Stimulated activated CD4-positive, alpha-beta T cell treated with anti-CD3 and anti-CD28 coated beads, Interleukin-12 subunit alpha, Interleukin-12 subunit beta, amount 100 ng/mL, for 48 hours (primary cell): ENCODE data around the gene RPA1.

Source experiments
- DNase-seq, 3 donors: peaks; one replicate each; pipeline ENCODE4 v3.0.0-alpha.2; 2020; ENCODE audit warnings: low read depth in 2 of 3, low spot score in 1 of 3

The RPA1 gene

DNA sequence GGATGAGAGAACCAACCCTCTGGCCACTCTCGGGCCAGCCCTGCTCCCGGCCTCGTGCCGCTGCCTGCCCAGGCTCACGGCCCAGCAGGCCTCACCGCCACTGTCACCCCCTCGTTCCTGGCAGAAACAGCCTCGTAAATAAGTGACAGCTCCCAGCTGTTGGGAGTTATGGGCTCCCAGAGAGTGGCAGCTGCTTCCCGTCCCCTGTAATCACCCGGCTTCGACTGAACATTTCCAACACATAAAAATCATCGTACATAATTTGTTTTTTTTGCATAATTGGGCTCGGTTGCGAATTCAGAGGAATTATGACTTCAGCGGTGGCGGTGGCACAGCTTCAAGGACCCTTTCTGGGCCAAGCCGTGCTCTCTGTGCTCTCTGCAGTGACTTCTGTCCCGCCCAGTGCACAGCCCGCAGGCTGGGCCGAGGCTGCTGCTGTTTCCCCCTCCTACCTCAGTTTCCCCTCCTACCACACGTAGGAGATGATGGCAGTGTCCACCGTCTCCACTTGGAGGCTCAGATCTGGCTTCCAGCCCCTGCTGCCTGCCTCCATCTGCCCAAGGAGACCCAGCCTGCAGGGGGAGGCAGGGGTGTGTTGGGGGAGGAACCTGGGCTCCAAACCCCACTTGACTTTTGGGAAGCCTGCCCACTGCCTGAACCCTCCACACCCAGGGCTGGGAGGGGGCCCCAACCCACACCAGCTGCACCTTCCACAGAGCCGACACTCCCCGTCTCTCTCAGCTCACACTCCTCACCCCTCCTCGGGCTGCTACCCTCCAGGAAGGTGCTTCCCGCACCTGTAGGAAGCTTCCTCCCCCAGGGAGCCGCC is 110.4 kb downstream of the RPA1 start:
- no peak for DNase-seq

DNA sequence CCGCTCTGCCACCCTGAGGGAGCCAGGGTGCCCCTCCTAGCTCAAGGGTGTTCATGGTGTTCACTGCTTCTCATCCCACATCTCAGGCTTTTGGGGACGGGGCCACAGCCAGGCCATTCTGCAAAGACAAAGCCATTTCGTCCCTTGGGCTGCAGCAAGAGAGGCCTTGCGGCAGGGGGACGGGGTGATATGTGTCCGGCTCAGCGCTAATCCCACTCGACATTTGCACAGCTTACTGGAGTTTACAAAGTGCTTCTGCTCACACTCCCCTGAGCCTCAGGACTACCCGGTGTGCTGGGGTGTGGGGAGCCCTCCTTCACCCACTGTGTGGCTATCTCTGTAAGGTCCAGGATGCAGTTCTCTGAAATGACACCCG is 111.0 kb downstream of the RPA1 start:
- no peak for DNase-seq

- no peak for DNase-seq
Observed at GRCh38 chr17:1941272-1942065, 111.7 kb downstream of the RPA1 start.

DNA sequence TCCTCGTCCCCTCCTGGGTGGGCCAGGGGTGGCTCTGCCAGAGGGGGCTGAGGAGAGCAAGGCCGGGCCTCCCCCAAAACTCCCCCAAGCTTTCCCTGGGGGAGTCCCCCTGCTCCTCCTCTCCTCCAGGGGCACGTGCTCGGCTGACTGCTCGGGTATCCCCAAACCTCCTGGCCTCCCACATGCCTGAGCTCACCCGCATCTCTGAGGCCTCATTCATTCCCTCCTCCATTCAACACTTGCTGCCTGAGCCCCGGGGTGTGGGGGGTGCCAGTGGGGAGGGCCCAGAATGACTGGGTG is 112.2 kb downstream of the RPA1 start:
- no peak for DNase-seq

DNA sequence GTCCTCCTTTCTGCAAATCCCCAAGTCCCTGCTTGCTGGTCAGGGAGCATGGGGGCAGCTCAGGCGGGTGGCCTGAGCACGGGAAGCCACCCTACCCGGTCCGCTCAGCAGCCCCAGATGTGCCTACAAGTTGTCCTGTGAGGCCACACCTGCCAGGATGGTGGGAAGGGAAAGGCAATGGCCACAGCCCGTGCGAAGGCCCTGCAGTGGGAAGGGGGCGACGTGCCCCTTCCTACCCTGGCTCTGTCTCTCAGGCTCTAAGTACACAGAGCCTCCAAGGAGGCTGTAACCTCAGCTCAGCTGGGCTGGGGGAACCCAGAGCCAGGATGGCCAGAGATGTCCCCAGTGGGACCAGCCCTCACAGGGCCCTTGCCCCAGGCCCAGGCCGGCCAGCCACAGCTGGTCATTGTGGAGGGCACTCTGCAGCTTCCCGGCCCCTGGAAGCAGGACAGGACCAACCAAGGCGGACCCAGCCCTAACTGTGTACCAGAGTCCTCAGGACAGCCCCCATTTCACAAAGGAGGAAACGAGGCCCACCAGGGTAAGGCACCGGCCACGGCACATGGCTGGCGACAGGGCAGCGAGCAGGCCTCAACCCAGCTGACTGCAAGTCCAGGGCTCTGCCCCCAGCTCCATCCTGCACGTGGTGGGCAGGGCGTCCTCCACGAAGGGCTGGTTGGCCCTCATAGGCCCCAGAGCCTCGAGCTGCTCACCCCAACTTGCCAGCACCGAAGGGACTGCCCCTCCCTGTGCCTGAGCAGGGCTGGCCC is 113.0 kb downstream of the RPA1 start:
- DNase-seq = no peak

DNA sequence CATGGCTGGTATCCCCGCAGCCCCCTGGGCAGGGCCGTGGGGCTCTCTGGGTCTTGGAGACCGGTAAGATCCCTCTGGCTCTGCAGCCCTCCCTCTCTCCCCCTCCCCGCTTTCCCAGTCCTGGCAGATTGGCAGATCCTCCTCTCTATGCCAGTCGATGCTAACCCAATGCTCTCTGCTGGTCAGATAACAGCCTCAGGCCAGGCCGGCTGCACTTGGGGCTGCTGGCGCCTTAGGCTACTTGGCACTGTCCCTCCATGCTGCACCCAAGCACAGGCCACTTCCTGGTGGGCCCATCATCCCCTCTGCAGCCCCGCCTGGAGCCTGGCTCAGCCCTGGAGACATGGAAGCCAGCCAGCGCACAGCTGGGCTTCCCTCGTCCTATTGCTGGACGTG is 113.6 kb downstream of the RPA1 start:
- DNase-seq = no peak

DNA sequence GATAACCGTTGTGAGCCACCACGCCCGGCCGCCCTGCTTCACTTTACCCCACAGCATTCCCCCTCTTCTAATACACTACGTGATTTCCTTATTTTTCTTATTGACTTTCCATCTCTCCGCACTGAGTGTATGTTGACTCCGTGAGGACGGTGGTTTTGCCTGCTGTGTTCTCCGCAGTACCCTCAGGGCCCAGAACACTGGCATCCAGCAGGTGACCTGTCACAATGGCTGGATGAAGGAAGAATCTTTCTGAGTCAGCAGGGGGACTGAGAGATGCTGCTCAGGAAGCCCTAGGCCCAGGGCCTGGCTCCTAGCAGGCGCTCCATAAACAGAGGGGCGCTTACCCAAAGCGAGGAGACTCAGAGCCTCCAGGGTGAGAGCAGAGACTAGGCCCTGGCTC is 115.8 kb downstream of the RPA1 start:
- no peak for DNase-seq

DNA sequence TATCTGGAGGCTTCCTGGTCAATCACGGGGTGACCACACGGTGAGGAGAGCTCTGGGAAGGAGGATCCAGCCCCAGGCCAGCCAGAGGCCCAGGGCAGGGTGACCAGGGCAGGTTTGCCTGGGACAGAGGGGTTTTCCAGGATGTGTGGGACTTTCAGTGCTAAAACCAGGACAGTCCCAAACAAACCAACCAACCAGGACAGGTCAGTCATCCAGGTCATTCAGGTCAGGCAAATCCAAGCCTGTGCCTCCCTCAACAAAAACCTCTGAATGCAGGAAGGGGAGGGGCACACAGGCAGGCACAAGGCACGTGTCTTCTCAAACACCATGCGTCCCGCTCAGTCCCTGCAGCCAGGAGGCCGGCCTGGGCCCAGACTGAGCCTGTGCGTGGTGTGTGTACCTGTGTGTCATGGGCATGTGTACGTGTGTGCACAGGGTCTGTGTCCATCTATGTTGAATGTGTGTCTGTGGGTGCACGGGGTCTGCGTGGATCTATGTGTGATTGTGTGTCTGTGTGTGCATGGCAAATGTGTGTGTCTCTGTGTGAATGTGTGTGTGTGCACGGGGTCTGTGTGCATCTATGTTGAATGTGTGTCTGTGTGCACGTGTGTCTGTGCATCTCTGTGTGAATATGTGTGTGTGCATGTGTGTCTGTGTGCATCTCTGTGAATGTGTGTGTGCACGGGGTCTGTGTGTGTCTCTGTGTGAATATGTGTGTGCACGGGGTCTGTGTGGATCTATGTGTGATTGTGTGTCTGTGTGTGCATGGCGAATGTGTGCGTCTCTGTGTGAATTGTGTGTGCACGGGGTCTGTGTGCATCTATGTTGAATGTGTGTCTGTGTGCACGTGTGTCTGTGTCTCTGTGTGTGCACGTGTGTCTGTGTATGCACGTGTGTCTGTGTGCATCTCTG is 116.5 kb downstream of the RPA1 start:
- no peak for DNase-seq

DNA sequence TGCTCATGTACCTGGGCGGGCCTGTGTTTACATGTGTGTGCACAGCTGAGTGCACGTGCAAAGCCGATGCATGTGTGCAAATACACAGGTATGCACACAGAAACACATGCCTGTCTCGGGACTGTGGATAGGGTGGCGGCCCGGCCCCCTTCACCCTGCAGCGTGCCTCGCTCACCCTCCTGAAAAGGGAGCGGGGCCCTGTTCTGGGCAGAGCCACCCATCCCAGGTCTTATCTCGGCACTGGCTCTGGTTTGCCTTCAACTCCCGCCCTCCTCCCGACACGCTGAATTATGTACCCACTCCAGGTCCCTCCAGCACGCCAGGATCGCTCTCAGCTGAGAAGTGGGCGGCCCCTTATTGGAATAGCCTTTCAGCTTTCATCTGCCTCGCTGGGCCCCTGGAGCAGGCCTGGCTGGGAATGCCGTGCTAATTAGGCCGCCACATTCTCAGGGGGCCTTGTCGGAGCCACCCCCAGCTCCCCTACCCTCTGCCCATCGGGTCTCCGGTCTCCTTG is 117.5 kb downstream of the RPA1 start:
- DNase-seq = no peak

DNA sequence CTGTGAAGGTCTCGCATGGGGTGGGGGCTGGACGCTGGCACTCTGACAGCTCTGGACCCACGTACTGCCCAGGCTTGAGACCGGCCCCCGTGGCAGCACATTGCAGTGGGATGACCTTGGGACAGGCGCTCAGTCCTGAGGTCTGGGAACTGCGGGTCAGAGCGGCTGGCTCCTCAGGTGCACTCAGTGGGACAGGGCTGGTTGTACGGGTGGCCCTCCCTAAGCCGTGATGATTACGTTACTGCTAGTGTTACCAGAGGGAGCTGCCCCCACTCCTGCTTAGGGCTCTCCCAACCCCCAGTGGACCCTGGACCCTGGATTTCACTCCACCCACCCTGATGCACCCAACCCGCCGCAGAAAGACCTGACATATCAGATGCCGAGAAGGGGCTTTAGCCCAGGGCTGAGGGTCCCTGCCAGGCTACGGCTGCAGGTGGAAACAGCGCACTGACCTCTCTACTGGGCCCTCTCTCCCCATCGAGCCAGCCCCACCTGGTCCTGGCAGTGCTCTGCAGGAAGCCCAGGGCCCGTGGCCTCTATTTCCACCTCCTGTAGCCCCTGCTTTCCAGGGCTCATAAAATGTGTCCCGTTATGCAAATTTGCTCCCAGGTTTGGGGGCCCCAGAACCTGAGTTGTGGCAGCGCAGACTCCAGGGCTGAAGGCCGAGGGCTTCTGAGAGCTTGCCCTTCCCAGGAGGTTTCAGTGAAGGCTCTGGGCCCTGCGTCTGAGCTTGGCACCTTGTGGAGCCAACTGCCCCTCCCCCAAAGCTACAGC is 118.1 kb downstream of the RPA1 start:
- no peak for DNase-seq

GRCh38 chr17:1948517-1948825 is 118.7 kb downstream of the RPA1 start:
- DNase-seq = no peak
